BE2C (cell line): Measurements from ENCODE around the gene TMEM45A.

Experiments
- DNase-seq: peaks from one replicate; pipeline ENCODE4 v3.0.0-alpha.2; 2020
- H3K27me3 ChIP-seq: fragments of 250-450 bp; sonication (Bioruptor Pico); 2 replicates; pipeline ENCODE4 v1.5.1; 2020; ENCODE audit warnings: mild to moderate bottlenecking
- H3K36me3 ChIP-seq: fragments of 250-450 bp; sonication (Bioruptor Pico); 2 replicates; pipeline ENCODE4 v1.5.1; 2020; ENCODE audit warnings: mild to moderate bottlenecking
- H3K4me1 ChIP-seq: fragments of 250-450 bp; sonication (Bioruptor Pico); 2 replicates; pipeline ENCODE4 v1.5.1; 2020
- H3K4me3 ChIP-seq: 2 replicates; pipeline ENCODE4 v1.5.1; 2011; ENCODE audit warnings: low read depth, low read length
- H3K9me3 ChIP-seq: fragments of 250-450 bp; sonication (Bioruptor Pico); 2 replicates; pipeline ENCODE4 v1.5.1; 2020
- CTCF ChIP-seq: IDR thresholded peaks from 2 replicates; pipeline ENCODE4 v1.5.1; 2012; ENCODE audit warnings: mild to moderate bottlenecking, low read depth, low read length

TMEM45A gene

GRCh38 chr3:100517276-100517675, 24.9 kb downstream of the TMEM45A start:
- H3K36me3 ChIP-seq: no peaks in the 10 kb centered on the region
- H3K27me3 ChIP-seq: no peaks in the 10 kb centered on the region
- no peak for DNase-seq
- no peaks in the 10 kb centered on the region for H3K9me3 ChIP-seq
- H3K4me1 ChIP-seq: no peaks in the 10 kb centered on the region
- no peak for TF ChIP-seq CTCF
- no peak overlapping the region for H3K4me3 ChIP-seq

GRCh38 chr3:100518244-100518643, 25.8 kb downstream of the TMEM45A start:
- TF ChIP-seq CTCF: no peak
- Histone ChIP-seq H3K27me3 (no peaks in the 10 kb centered on the region), H3K4me1 (no peaks in the 10 kb centered on the region), H3K36me3 (no peaks in the 10 kb centered on the region), H3K9me3 (no peaks in the 10 kb centered on the region), H3K4me3 (no peak overlapping the region)
- DNase-seq: no peak

GRCh38 chr3:100518983-100519382, 26.6 kb downstream of the TMEM45A start:
- Histone ChIP-seq H3K36me3 (no peaks in the 10 kb centered on the region), H3K9me3 (no peaks in the 10 kb centered on the region)
- DNase-seq: no peak

GRCh38 chr3:100521439-100521845, 29.0 kb downstream of the TMEM45A start:
- Histone ChIP-seq H3K4me1 (no peaks in the 10 kb centered on the region; the same call in 1 of the 2 replicates), H3K4me3 (no peak overlapping the region), H3K36me3 (no peaks in the 10 kb centered on the region), H3K9me3 (no peaks in the 10 kb centered on the region), H3K27me3 (no peaks in the 10 kb centered on the region)
- TF ChIP-seq CTCF: no peak
- DNase-seq: no peak

More at GRCh38 chr3:100518983-100519382, 26.6 kb downstream of the TMEM45A start:
- no peaks in the 10 kb centered on the region for H3K27me3 ChIP-seq
- no peak for TF ChIP-seq CTCF
- no peak overlapping the region for H3K4me3 ChIP-seq
- no peaks in the 10 kb centered on the region for H3K4me1 ChIP-seq

- Histone ChIP-seq H3K4me1 (no peaks in the 10 kb centered on the region; the same call in 1 of the 2 replicates), H3K36me3 (no peaks in the 10 kb centered on the region), H3K9me3 (no peaks in the 10 kb centered on the region), H3K4me3 (no peak overlapping the region), H3K27me3 (no peaks in the 10 kb centered on the region)
- DNase-seq: no peak
- TF ChIP-seq CTCF: no peak
Observed at GRCh38 chr3:100522125-100522524, 29.7 kb downstream of the TMEM45A start.

GRCh38 chr3:100523050-100523760, 30.8 kb downstream of the TMEM45A start:
- no peaks in the 10 kb centered on the region for H3K27me3 ChIP-seq
- H3K9me3 ChIP-seq: no peaks in the 10 kb centered on the region
- no peaks in the 10 kb centered on the region; the same call in 1 of the 2 replicates for H3K4me1 ChIP-seq
- H3K36me3 ChIP-seq: no peaks in the 10 kb centered on the region
- no peak overlapping the region for H3K4me3 ChIP-seq
- no peak for DNase-seq
- no peak for TF ChIP-seq CTCF
